HepG2 (cell line): ENCODE data around the gene SHISA7. TPM values are rescaled to one million over a fixed set of nuclear protein-coding genes. Genes with fewer than 3 reads are reported as not detected.

ENCODE experiments used
- CC2D1A ChIP-seq: sonication (generic); formaldehyde crosslinking; IDR thresholded peaks from 2 replicates; pipeline ENCODE4 v1.8.1; 2023; ENCODE audit warnings: mild to moderate bottlenecking, missing genetic modification reagents
- KAT8 ChIP-seq: IDR thresholded peaks from 2 replicates; pipeline ENCODE4 v1.6.1; 2016; ENCODE audit warnings: missing genetic modification reagents, missing compliant biosample characterization
- NCOA1 ChIP-seq: sonication (generic); formaldehyde crosslinking; IDR thresholded peaks from 2 replicates; pipeline ENCODE4 v1.9.0; 2021; ENCODE audit warnings: missing genetic modification reagents
- SALL1 ChIP-seq: sonication (generic); formaldehyde crosslinking; IDR thresholded peaks from 2 replicates; pipeline ENCODE4 v1.8.0; 2022; ENCODE audit warnings: mild to moderate bottlenecking, missing genetic modification reagents
- SMYD3 ChIP-seq: sonication (generic); formaldehyde crosslinking; IDR thresholded peaks from 2 replicates; pipeline ENCODE4 v1.8.1; 2023; ENCODE audit warnings: mild to moderate bottlenecking, missing genetic modification reagents
- ZNF672 ChIP-seq: sonication (generic); formaldehyde crosslinking; IDR thresholded peaks from 2 replicates; pipeline ENCODE4 v1.8.1; 2022; ENCODE audit warnings: missing genetic modification reagents
- polyA plus RNA-seq, 8 experiments: library from polyadenylated mRNA; depleted of rRNA in 3 of 8; stranded (reverse) in 7 of 8; unstranded in 1 of 8; fragments of >200 nt; fragmentation: Illumina TruSeq in 4 of 8; extraction: Trizol in 4 of 8; gene quantifications; 2 replicates each; pipeline versions ENCODE4 v1.2.1 to v1.2.3, GENCODE V29; 2011 to 2016; ENCODE audit warnings: low read depth in 4 of 8, missing spikeins in 1 of 8, mixed read lengths in 1 of 8; ENCODE audit not compliant: insufficient read depth in 1 of 8
- total RNA-seq, 5 experiments: library from RNA; depleted of rRNA; stranded (reverse); fragments of >200 nt; fragmentation: Illumina TruSeq; extraction: Trizol; gene quantifications; 2 replicates each; pipeline ENCODE4 v1.2.3, GENCODE V29; 2016; ENCODE audit warnings: low read depth in 1 of 5
- TF ChIP-seq, protein P1 (sequence below): sonication (generic); formaldehyde crosslinking; IDR thresholded peaks from 2 replicates; pipeline ENCODE4 v1.4.0; 2020; ENCODE audit warnings: missing genetic modification reagents, borderline replicate concordance
- TF ChIP-seq, protein P2 (sequence below): sonication (generic); formaldehyde crosslinking; IDR thresholded peaks from 2 replicates; pipeline ENCODE4 v1.5.0; 2020; ENCODE audit warnings: missing genetic modification reagents
- TF ChIP-seq, protein P3 (sequence below): sonication (generic); formaldehyde crosslinking; IDR thresholded peaks from 2 replicates; pipeline ENCODE4 v1.5.0; 2020; ENCODE audit warnings: mild to moderate bottlenecking, missing genetic modification reagents, moderate library complexity
- TF ChIP-seq, protein P4 (sequence below): sonication (generic); formaldehyde crosslinking; IDR thresholded peaks from 2 replicates; pipeline ENCODE4 v1.9.0; 2022; ENCODE audit warnings: low read depth, missing genetic modification reagents
- TF ChIP-seq, protein P5 (sequence below): sonication (generic); formaldehyde crosslinking; IDR thresholded peaks from 2 replicates; pipeline ENCODE4 v1.8.0; 2022; ENCODE audit warnings: mild to moderate bottlenecking, missing genetic modification reagents, borderline replicate concordance
- TF ChIP-seq, protein P6 (sequence below): sonication (generic); formaldehyde crosslinking; IDR thresholded peaks from 2 replicates; pipeline ENCODE4 v1.5.0; 2020; ENCODE audit warnings: mild to moderate bottlenecking, missing genetic modification reagents
- TF ChIP-seq, protein P7 (sequence below): sonication (generic); formaldehyde crosslinking; IDR thresholded peaks from 2 replicates; pipeline ENCODE4 v1.5.0; 2020; ENCODE audit warnings: missing genetic modification reagents, mild to moderate bottlenecking, borderline replicate concordance

SHISA7 gene
- total and polyA plus RNA-seq, 2 of the 13 experiments (the other 11 are each of a cell fraction or from before 2014, with no cell fraction given): not detected

DNA sequence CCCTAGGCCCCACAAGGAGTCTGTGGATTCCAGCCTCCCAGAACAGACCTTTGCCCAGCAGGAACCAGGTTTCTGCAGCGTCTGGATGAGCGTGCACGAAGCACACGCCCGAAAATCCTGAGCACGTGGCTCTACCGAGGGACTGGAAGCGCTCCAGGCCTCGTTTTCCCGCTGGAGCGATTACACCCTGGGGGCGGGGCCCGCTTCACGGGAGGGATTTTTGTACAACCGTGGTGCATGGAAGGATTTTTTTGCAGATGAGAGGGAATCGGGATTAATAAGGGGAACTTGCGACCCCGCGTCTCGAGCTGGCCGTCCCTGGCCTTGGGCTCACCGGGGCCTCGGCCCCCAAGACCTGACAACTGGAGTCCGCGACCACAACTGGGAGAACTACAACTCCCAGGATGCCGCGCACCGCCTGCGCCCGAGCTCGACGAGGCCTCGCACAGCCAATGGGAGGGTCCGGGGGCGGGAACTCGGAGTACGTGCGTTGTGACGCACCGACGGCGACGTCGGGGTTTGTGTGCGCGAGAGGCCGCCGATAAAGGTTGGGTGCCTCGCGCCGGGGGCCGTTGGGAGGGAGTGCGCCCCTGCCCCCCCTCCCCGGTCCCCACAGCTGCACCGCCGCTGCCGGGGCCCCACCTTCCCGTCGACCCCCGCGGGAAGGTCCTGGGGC, 33.1 kb upstream of the SHISA7 start, which contains the start of gene ZNF628 (continued):
- TF ChIP-seq, protein P1, sequence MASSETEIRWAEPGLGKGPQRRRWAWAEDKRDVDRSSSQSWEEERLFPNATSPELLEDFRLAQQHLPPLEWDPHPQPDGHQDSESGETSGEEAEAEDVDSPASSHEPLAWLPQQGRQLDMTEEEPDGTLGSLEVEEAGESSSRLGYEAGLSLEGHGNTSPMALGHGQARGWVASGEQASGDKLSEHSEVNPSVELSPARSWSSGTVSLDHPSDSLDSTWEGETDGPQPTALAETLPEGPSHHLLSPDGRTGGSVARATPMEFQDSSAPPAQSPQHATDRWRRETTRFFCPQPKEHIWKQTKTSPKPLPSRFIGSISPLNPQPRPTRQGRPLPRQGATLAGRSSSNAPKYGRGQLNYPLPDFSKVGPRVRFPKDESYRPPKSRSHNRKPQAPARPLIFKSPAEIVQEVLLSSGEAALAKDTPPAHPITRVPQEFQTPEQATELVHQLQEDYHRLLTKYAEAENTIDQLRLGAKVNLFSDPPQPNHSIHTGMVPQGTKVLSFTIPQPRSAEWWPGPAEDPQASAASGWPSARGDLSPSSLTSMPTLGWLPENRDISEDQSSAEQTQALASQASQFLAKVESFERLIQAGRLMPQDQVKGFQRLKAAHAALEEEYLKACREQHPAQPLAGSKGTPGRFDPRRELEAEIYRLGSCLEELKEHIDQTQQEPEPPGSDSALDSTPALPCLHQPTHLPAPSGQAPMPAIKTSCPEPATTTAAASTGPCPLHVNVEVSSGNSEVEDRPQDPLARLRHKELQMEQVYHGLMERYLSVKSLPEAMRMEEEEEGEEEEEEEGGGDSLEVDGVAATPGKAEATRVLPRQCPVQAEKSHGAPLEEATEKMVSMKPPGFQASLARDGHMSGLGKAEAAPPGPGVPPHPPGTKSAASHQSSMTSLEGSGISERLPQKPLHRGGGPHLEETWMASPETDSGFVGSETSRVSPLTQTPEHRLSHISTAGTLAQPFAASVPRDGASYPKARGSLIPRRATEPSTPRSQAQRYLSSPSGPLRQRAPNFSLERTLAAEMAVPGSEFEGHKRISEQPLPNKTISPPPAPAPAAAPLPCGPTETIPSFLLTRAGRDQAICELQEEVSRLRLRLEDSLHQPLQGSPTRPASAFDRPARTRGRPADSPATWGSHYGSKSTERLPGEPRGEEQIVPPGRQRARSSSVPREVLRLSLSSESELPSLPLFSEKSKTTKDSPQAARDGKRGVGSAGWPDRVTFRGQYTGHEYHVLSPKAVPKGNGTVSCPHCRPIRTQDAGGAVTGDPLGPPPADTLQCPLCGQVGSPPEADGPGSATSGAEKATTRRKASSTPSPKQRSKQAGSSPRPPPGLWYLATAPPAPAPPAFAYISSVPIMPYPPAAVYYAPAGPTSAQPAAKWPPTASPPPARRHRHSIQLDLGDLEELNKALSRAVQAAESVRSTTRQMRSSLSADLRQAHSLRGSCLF: 0 out of 2 replicates have a peak, but pooled peaks have one; percentile 88
- TF ChIP-seq, protein P2, sequence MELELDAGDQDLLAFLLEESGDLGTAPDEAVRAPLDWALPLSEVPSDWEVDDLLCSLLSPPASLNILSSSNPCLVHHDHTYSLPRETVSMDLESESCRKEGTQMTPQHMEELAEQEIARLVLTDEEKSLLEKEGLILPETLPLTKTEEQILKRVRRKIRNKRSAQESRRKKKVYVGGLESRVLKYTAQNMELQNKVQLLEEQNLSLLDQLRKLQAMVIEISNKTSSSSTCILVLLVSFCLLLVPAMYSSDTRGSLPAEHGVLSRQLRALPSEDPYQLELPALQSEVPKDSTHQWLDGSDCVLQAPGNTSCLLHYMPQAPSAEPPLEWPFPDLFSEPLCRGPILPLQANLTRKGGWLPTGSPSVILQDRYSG (CRISPR knock-in tag): peak; percentile 88; the same call in 1 of the 2 replicates
- TF ChIP-seq CC2D1A (no peak), SALL1 (CRISPR knock-in tag) (peak; percentile 79), NCOA1 (no peak), KAT8 (CRISPR knock-in tag) (peak; percentile 88), ZNF672 (no peak), SMYD3 (CRISPR knock-in tag) (no peak; the same call in 1 of the 2 replicates)
- TF ChIP-seq, protein P3, sequence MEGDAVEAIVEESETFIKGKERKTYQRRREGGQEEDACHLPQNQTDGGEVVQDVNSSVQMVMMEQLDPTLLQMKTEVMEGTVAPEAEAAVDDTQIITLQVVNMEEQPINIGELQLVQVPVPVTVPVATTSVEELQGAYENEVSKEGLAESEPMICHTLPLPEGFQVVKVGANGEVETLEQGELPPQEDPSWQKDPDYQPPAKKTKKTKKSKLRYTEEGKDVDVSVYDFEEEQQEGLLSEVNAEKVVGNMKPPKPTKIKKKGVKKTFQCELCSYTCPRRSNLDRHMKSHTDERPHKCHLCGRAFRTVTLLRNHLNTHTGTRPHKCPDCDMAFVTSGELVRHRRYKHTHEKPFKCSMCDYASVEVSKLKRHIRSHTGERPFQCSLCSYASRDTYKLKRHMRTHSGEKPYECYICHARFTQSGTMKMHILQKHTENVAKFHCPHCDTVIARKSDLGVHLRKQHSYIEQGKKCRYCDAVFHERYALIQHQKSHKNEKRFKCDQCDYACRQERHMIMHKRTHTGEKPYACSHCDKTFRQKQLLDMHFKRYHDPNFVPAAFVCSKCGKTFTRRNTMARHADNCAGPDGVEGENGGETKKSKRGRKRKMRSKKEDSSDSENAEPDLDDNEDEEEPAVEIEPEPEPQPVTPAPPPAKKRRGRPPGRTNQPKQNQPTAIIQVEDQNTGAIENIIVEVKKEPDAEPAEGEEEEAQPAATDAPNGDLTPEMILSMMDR: no peak
- TF ChIP-seq, protein P4, sequence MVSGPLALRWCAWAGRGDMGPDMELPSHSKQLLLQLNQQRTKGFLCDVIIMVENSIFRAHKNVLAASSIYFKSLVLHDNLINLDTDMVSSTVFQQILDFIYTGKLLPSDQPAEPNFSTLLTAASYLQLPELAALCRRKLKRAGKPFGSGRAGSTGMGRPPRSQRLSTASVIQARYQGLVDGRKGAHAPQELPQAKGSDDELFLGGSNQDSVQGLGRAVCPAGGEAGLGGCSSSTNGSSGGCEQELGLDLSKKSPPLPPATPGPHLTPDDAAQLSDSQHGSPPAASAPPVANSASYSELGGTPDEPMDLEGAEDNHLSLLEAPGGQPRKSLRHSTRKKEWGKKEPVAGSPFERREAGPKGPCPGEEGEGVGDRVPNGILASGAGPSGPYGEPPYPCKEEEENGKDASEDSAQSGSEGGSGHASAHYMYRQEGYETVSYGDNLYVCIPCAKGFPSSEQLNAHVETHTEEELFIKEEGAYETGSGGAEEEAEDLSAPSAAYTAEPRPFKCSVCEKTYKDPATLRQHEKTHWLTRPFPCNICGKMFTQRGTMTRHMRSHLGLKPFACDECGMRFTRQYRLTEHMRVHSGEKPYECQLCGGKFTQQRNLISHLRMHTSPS: no peak
- TF ChIP-seq, protein P5, sequence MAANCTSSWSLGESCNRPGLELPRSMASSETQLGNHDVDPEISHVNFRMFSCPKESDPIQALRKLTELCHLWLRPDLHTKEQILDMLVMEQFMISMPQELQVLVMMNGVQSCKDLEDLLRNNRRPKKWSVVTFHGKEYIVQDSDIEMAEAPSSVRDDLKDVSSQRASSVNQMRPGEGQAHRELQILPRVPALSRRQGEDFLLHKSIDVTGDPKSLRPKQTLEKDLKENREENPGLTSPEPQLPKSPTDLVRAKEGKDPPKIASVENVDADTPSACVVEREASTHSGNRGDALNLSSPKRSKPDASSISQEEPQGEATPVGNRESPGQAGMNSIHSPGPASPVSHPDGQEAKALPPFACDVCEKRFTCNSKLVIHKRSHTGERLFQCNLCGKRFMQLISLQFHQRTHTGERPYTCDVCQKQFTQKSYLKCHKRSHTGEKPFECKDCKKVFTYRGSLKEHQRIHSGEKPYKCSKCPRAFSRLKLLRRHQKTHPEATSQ (CRISPR knock-in tag): no peak
- TF ChIP-seq, protein P6, sequence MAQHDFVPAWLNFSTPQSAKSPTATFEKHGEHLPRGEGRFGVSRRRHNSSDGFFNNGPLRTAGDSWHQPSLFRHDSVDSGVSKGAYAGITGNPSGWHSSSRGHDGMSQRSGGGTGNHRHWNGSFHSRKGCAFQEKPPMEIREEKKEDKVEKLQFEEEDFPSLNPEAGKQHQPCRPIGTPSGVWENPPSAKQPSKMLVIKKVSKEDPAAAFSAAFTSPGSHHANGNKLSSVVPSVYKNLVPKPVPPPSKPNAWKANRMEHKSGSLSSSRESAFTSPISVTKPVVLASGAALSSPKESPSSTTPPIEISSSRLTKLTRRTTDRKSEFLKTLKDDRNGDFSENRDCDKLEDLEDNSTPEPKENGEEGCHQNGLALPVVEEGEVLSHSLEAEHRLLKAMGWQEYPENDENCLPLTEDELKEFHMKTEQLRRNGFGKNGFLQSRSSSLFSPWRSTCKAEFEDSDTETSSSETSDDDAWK: no peak
- TF ChIP-seq, protein P7, sequence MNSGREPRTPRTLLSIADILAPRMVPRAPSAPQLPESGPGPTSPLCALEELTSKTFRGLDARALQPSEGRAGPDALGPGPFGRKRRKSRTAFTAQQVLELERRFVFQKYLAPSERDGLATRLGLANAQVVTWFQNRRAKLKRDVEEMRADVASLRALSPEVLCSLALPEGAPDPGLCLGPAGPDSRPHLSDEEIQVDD (CRISPR knock-in tag): peak; percentile 75; the same call in 1 of the 2 replicates
